BE2C (cell line): ENCODE data around the gene TMEM151B. TPM values are rescaled to one million over a fixed set of nuclear protein-coding genes. Genes with fewer than 3 reads are reported as not detected.

Experiments
- DNase-seq: peaks from one replicate; pipeline ENCODE4 v3.0.0-alpha.2; 2020
- H3K27me3 ChIP-seq: fragments of 250-450 bp; sonication (Bioruptor Pico); 2 replicates; pipeline ENCODE4 v1.5.1; 2020; ENCODE audit warnings: mild to moderate bottlenecking
- H3K36me3 ChIP-seq: fragments of 250-450 bp; sonication (Bioruptor Pico); 2 replicates; pipeline ENCODE4 v1.5.1; 2020; ENCODE audit warnings: mild to moderate bottlenecking
- H3K4me1 ChIP-seq: fragments of 250-450 bp; sonication (Bioruptor Pico); 2 replicates; pipeline ENCODE4 v1.5.1; 2020
- H3K4me3 ChIP-seq: 2 replicates; pipeline ENCODE4 v1.5.1; 2011; ENCODE audit warnings: low read depth, low read length
- H3K9me3 ChIP-seq: fragments of 250-450 bp; sonication (Bioruptor Pico); 2 replicates; pipeline ENCODE4 v1.5.1; 2020
- CTCF ChIP-seq: IDR thresholded peaks from 2 replicates; pipeline ENCODE4 v1.5.1; 2012; ENCODE audit warnings: mild to moderate bottlenecking, low read depth, low read length
- polyA plus RNA-seq: library from polyadenylated mRNA; unstranded; fragments of >200 nt; gene quantifications from one replicate; pipeline ENCODE4 v1.2.1, GENCODE V29; 2012; ENCODE audit warnings: low read depth, missing spikeins; ENCODE audit not compliant: insufficient read length, insufficient read depth

Gene TMEM151B
- polyA plus RNA-seq, result 8.0 TPM

- Histone ChIP-seq H3K4me3 (peak within 1 kb of the TSS; percentile 48), H3K36me3 (no peaks in the 10 kb centered on the region), H3K4me1 (peaks cover 4% of the 10 kb centered on the region; the same call in 1 of the 2 replicates), H3K27me3 (no peaks in the 10 kb centered on the region), H3K9me3 (no peaks in the 10 kb centered on the region)
- TF ChIP-seq CTCF, result no peak
- DNase-seq, result no peak
Measured at GRCh38 chr6:44269921-44270525, at the start of gene TMEM151B. Gene TMEM151B, plus strand, starts transcription at chr6:44270450. Its CDS starts 293 bp downstream, at chr6:44270743.

- Histone ChIP-seq H3K4me3 (no peak overlapping the region), H3K27me3 (no peaks in the 10 kb centered on the region), H3K36me3 (no peaks in the 10 kb centered on the region; the same call in 1 of the 2 replicates), H3K9me3 (no peaks in the 10 kb centered on the region), H3K4me1 (peaks cover 34% of the 10 kb centered on the region)
- no peak for DNase-seq
- TF ChIP-seq CTCF, result no peak
Measured at GRCh38 chr6:44220913-44221290, 49.3 kb upstream of the TMEM151B start.

GRCh38 chr6:44221291-44221960 is 48.8 kb upstream of the TMEM151B start:
- Histone ChIP-seq H3K27me3 (no peaks in the 10 kb centered on the region), H3K9me3 (no peaks in the 10 kb centered on the region), H3K4me3 (peak overlapping the region; percentile 15), H3K4me1 (peaks cover 38% of the 10 kb centered on the region), H3K36me3 (no peaks in the 10 kb centered on the region; the same call in 1 of the 2 replicates)
- peak; percentile 96 for DNase-seq
- peak; percentile 82 for TF ChIP-seq CTCF

- Histone ChIP-seq H3K36me3 (no peaks in the 10 kb centered on the region; the same call in 1 of the 2 replicates), H3K27me3 (no peaks in the 10 kb centered on the region), H3K9me3 (no peaks in the 10 kb centered on the region), H3K4me1 (peaks cover 37% of the 10 kb centered on the region), H3K4me3 (peak overlapping the region; percentile 15)
- no peak for DNase-seq
- TF ChIP-seq CTCF, result no peak
Measured at GRCh38 chr6:44221961-44222335, 48.3 kb upstream of the TMEM151B start.

- no peak for DNase-seq
Measured at GRCh38 chr6:44222486-44223318, 47.5 kb upstream of the TMEM151B start.

More at GRCh38 chr6:44222486-44223318, 47.5 kb upstream of the TMEM151B start:
- no peaks in the 10 kb centered on the region for H3K27me3 ChIP-seq
- H3K9me3 ChIP-seq, result no peaks in the 10 kb centered on the region
- peaks cover 33% of the 10 kb centered on the region for H3K4me1 ChIP-seq
- H3K4me3 ChIP-seq, result peak overlapping the region; percentile 54
- TF ChIP-seq CTCF, result no peak
- no peaks in the 10 kb centered on the region; the same call in 1 of the 2 replicates for H3K36me3 ChIP-seq
